ENCODE measurements around the gene COPE.

The COPE gene

DNA sequence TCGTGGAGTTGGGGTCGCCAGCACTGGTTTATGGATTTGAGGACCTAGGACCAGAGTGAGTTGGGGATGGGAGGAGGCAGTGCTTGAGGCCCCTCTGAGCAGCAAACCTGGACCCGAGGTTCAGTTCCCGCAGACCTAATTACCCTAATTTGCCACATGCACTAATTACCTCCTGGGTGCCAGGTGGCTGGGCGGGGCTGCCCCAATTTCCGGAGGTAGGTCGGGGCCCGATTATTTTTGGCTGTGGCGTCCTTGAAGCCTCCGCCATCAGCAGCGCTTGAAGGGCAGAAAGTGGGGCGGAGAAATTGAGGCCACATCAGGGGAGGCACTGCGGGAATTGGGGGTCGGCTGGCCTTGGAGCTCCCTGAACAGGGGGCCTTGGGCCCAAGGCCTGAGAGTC is 27.7 kb upstream of the COPE start:
- no peak for TF ChIP-seq CTCF (IDR thresholded peaks at IDR 0.05; ENCODE audit: insufficient read depth, missing control alignments)
- DNase-seq (ENCODE audit: insufficient read length, low spot score) (no peak), FAIRE-seq (no peak)

DNA sequence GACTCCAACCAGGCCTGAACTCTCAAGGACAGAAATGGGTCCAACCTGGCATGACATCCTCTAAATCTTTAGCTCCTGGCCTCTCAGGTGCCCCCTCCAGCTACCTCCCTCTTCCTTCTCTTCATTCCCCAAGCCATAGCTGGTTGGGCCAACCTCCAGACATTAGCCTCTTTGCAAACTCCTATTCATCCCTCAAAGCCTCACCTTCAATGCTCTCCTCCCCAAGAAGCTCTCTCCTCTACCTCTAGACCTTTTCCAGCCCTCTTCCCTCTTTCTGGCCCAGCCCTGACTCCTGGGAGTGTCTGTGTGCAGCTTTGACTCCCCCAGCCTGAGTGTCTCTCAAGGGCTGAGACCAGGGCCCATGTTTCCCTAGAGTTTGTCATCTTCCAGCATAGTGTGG is 27.1 kb upstream of the COPE start:
- DNase-seq (ENCODE audit: insufficient read length, low spot score) (no peak), FAIRE-seq (no peak)
- no peak for TF ChIP-seq CTCF (IDR thresholded peaks at IDR 0.05; ENCODE audit: insufficient read depth, missing control alignments)

- FAIRE-seq (no peak), DNase-seq (ENCODE audit: insufficient read length, low spot score) (no peak)
- no peak for TF ChIP-seq CTCF (IDR thresholded peaks at IDR 0.05; ENCODE audit: insufficient read depth, missing control alignments)
Measured at GRCh38 chr19:18945297-18945696, 26.1 kb upstream of the COPE start.

DNA sequence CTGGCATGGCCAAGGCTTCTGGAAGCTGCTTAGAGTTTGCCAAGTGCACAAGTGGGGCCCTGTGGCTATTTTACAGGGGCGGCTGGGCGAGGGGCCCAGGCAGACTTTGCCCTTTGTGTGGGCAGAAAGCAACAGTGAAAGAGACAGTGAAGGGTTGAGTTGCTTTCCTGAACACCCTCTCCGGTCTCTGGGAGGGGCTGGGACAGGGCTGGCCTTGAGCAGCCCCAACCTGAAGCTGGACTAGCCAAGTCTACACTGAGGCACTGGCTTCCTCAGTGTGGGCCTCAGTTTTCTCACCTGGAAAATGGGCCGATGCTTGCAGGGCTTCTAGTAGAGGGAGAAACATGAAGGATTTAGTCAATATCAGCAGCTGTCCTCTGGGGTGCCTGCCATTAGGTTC is 24.3 kb upstream of the COPE start:
- DNase-seq (ENCODE audit: insufficient read length, low spot score) (no peak), FAIRE-seq (no peak)
- no peak for TF ChIP-seq CTCF (IDR thresholded peaks at IDR 0.05; ENCODE audit: insufficient read depth, missing control alignments)

DNA sequence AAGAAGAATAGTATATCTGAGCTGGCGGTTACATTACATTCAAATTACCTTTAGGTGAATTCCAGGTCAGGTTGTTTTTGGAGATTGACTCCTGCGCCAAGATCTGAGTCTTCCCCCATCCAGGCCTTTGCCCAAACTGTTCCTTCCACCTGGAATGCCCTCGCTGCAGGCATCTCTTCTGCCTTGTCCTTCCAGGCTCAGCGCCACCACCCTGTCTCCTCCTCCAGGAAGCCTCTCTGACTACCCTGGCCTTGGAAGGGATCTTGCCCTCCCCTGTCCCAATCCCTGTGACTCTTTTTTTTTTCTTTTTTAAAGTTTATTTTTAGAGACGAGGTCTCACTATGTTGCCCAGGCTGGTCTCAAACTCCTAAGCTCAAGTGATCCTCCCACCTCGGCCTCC is 23.5 kb upstream of the COPE start:
- TF ChIP-seq CTCF (IDR thresholded peaks at IDR 0.05; ENCODE audit: insufficient read depth, missing control alignments): no peak
- DNase-seq (ENCODE audit: insufficient read length, low spot score) (no peak), FAIRE-seq (no peak)

DNA sequence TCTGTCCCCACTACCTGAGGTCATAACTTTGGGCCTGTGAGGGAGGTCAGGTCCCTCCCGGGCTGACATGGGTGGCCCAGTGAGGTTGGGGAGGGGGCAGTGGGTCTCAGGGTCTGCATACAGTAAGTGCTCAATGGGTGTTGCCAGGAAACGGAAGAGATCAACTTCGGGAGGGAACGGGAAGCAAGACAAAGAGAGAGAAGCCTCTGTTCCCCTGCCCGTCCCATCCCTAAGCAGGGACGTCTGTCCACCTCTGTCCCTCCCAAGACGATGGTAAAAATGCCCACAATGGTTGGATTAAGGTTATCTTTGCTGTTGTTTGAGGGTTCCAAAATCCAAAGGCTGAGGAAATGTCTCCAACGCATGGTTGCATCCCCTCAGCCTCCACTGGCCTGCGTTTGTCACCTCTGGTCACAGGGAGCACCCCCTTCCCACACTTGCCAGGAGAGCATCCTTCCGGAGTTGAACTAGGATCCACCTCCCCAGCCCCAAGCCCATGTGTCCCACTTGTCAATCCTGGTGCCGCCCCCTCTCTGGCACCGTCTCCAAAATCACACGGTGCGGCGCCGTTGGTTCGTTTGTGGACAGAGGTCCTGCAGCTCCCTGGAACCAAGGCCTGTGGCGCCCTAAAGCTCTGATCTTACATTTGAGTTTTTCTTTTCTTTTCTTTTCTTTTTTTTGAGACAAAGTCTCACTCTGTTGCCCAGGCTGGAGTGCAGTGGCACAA is 22.6 kb upstream of the COPE start:
- no peak for TF ChIP-seq CTCF (IDR thresholded peaks at IDR 0.05; ENCODE audit: insufficient read depth, missing control alignments)
- DNase-seq (ENCODE audit: insufficient read length, low spot score) (no peak), FAIRE-seq (no peak)

- no peak for FAIRE-seq
- TF ChIP-seq CTCF (IDR thresholded peaks at IDR 0.05; ENCODE audit: insufficient read depth, missing control alignments): peak; percentile 30
- peak; percentile 98 for DNase-seq (ENCODE audit: insufficient read length, low spot score)
Measured at GRCh38 chr19:18940769-18941627, 21.8 kb upstream of the COPE start, which contains the start of gene HOMER3. HOMER3 (minus strand) TSS chr19:18941217; CDS start chr19:18938982, 2,235 bp downstream.
